DOHH2 (cell line): ENCODE measurements around the gene DIS3L.

ENCODE experiments used
- CTCF ChIP-seq: fragments of 200-600 bp; sonication (generic); IDR thresholded peaks from one replicate; pipeline ENCODE4 v1.5.1; 2014; ENCODE audit warnings: antibody characterized with exemption, mild to moderate bottlenecking, low read depth, low read length; ENCODE audit not compliant: poor library complexity, severe bottlenecking
- EZH2phosphoT487 ChIP-seq: fragments of 200-600 bp; sonication (generic); IDR thresholded peaks from 2 replicates; pipeline ENCODE4 v1.6.1; 2017; ENCODE audit warnings: borderline replicate concordance, mild to moderate bottlenecking, antibody characterized with exemption, low read length, moderate library complexity, mixed read lengths

GRCh38 chr15:66261056-66261455, 32.3 kb upstream of the DIS3L start:
- TF ChIP-seq CTCF, result no peak
- no peak for TF ChIP-seq EZH2phosphoT487
